ENCODE results near the gene CHST11. TPM values are rescaled to one million over a fixed set of nuclear protein-coding genes. Genes with fewer than 3 reads are reported as not detected.

CHST11 gene
- total and polyA plus RNA-seq, 4 donors: 15.0 to 25.5 (median 18.8) TPM

- no peaks in the 10 kb centered on the region for H3K9me3 ChIP-seq (ENCODE audit: control insufficient read depth, insufficient read depth, low read length)
- H3K36me3 ChIP-seq (ENCODE audit: control insufficient read depth, insufficient read depth, low read length): no peaks in the 10 kb centered on the region
- H3K4me3 ChIP-seq (ENCODE audit: low read depth, low read length): no peak overlapping the region
- 69% methylated on average over 12 of the region's 12 CpGs for WGBS (ENCODE audit: insufficient coverage)
- no peak overlapping the region for H3K27ac ChIP-seq (ENCODE audit: low read depth, low read length)
- H3K27me3 ChIP-seq (ENCODE audit: control insufficient read depth, insufficient read depth, low read length): no peaks in the 10 kb centered on the region
- no peak for DNase-seq (ENCODE audit: low read depth in 4 of 6, low spot score in 6 of 6)
- H3K4me1 ChIP-seq (ENCODE audit: control insufficient read depth, insufficient read depth, low read length): peaks cover 14% of the 10 kb centered on the region
Observed at GRCh38 chr12:104643819-104644669, 187.3 kb downstream of the CHST11 start.

GRCh38 chr12:104648756-104649155 lies 192.0 kb downstream of the CHST11 start:
- H3K4me1 ChIP-seq (ENCODE audit: control insufficient read depth, insufficient read depth, low read length): peaks cover 37% of the 10 kb centered on the region
- H3K27ac ChIP-seq (ENCODE audit: low read depth, low read length): no peak overlapping the region
- no peaks in the 10 kb centered on the region for H3K27me3 ChIP-seq (ENCODE audit: control insufficient read depth, insufficient read depth, low read length)
- no peaks in the 10 kb centered on the region for H3K9me3 ChIP-seq (ENCODE audit: control insufficient read depth, insufficient read depth, low read length)
- H3K36me3 ChIP-seq (ENCODE audit: control insufficient read depth, insufficient read depth, low read length): no peaks in the 10 kb centered on the region
- no peak for DNase-seq (ENCODE audit: low read depth in 4 of 6, low spot score in 6 of 6)
- no peak overlapping the region for H3K4me3 ChIP-seq (ENCODE audit: low read depth, low read length)
- 93% methylated on average over 3 of the region's 4 CpGs for WGBS (ENCODE audit: insufficient coverage)

GRCh38 chr12:104649217-104649824 lies 192.6 kb downstream of the CHST11 start:
- no CpG with 5 or more reads among the region's 2 CpGs for WGBS (ENCODE audit: insufficient coverage)
- peak in 1 of 6 donors; percentile 47 for DNase-seq (ENCODE audit: low read depth in 4 of 6, low spot score in 6 of 6)
- no peaks in the 10 kb centered on the region for H3K36me3 ChIP-seq (ENCODE audit: control insufficient read depth, insufficient read depth, low read length)
- H3K27me3 ChIP-seq (ENCODE audit: control insufficient read depth, insufficient read depth, low read length): no peaks in the 10 kb centered on the region
- H3K9me3 ChIP-seq (ENCODE audit: control insufficient read depth, insufficient read depth, low read length): no peaks in the 10 kb centered on the region
- H3K27ac ChIP-seq (ENCODE audit: low read depth, low read length): no peak overlapping the region
- H3K4me3 ChIP-seq (ENCODE audit: low read depth, low read length): no peak overlapping the region
- peaks cover 34% of the 10 kb centered on the region for H3K4me1 ChIP-seq (ENCODE audit: control insufficient read depth, insufficient read depth, low read length)

GRCh38 chr12:104649921-104650320 lies 193.2 kb downstream of the CHST11 start:
- Histone ChIP-seq H3K27ac (ENCODE audit: low read depth, low read length) (no peak overlapping the region), H3K36me3 (ENCODE audit: control insufficient read depth, insufficient read depth, low read length) (no peaks in the 10 kb centered on the region), H3K4me1 (ENCODE audit: control insufficient read depth, insufficient read depth, low read length) (peaks cover 33% of the 10 kb centered on the region), H3K9me3 (ENCODE audit: control insufficient read depth, insufficient read depth, low read length) (no peaks in the 10 kb centered on the region), H3K27me3 (ENCODE audit: control insufficient read depth, insufficient read depth, low read length) (no peaks in the 10 kb centered on the region), H3K4me3 (ENCODE audit: low read depth, low read length) (no peak overlapping the region)
- DNase-seq (ENCODE audit: low read depth in 4 of 6, low spot score in 6 of 6): no peak

GRCh38 chr12:104650541-104650940 lies 193.8 kb downstream of the CHST11 start:
- H3K27me3 ChIP-seq (ENCODE audit: control insufficient read depth, insufficient read depth, low read length): no peaks in the 10 kb centered on the region
- no peaks in the 10 kb centered on the region for H3K36me3 ChIP-seq (ENCODE audit: control insufficient read depth, insufficient read depth, low read length)
- no peaks in the 10 kb centered on the region for H3K9me3 ChIP-seq (ENCODE audit: control insufficient read depth, insufficient read depth, low read length)
- no peak overlapping the region for H3K27ac ChIP-seq (ENCODE audit: low read depth, low read length)
- 87% methylated on average over 4 of the region's 5 CpGs for WGBS (ENCODE audit: insufficient coverage)
- DNase-seq (ENCODE audit: low read depth in 4 of 6, low spot score in 6 of 6): no peak
- peaks cover 37% of the 10 kb centered on the region for H3K4me1 ChIP-seq (ENCODE audit: control insufficient read depth, insufficient read depth, low read length)
- H3K4me3 ChIP-seq (ENCODE audit: low read depth, low read length): no peak overlapping the region

- no peak overlapping the region for H3K27ac ChIP-seq (ENCODE audit: low read depth, low read length)
- no peaks in the 10 kb centered on the region for H3K27me3 ChIP-seq (ENCODE audit: control insufficient read depth, insufficient read depth, low read length)
- DNase-seq (ENCODE audit: low read depth in 4 of 6, low spot score in 6 of 6): no peak
- 66% methylated on average over 2 of the region's 7 CpGs for WGBS (ENCODE audit: insufficient coverage)
- H3K36me3 ChIP-seq (ENCODE audit: control insufficient read depth, insufficient read depth, low read length): no peaks in the 10 kb centered on the region
- peaks cover 42% of the 10 kb centered on the region for H3K4me1 ChIP-seq (ENCODE audit: control insufficient read depth, insufficient read depth, low read length)
- H3K9me3 ChIP-seq (ENCODE audit: control insufficient read depth, insufficient read depth, low read length): no peaks in the 10 kb centered on the region
- no peak overlapping the region for H3K4me3 ChIP-seq (ENCODE audit: low read depth, low read length)
Observed at GRCh38 chr12:104651811-104652210, 195.1 kb downstream of the CHST11 start.

GRCh38 chr12:104652358-104652757 lies 195.6 kb downstream of the CHST11 start:
- Histone ChIP-seq H3K9me3 (ENCODE audit: control insufficient read depth, insufficient read depth, low read length) (no peaks in the 10 kb centered on the region), H3K36me3 (ENCODE audit: control insufficient read depth, insufficient read depth, low read length) (no peaks in the 10 kb centered on the region), H3K4me1 (ENCODE audit: control insufficient read depth, insufficient read depth, low read length) (peaks cover 42% of the 10 kb centered on the region), H3K27ac (ENCODE audit: low read depth, low read length) (no peak overlapping the region), H3K27me3 (ENCODE audit: control insufficient read depth, insufficient read depth, low read length) (no peaks in the 10 kb centered on the region), H3K4me3 (ENCODE audit: low read depth, low read length) (no peak overlapping the region)
- 65% methylated on average over 3 of the region's 5 CpGs for WGBS (ENCODE audit: insufficient coverage)
- no peak for DNase-seq (ENCODE audit: low read depth in 4 of 6, low spot score in 6 of 6)

- DNase-seq (ENCODE audit: low read depth in 4 of 6, low spot score in 6 of 6): no peak
- Histone ChIP-seq H3K4me1 (ENCODE audit: control insufficient read depth, insufficient read depth, low read length) (peaks cover 47% of the 10 kb centered on the region), H3K27me3 (ENCODE audit: control insufficient read depth, insufficient read depth, low read length) (no peaks in the 10 kb centered on the region), H3K9me3 (ENCODE audit: control insufficient read depth, insufficient read depth, low read length) (no peaks in the 10 kb centered on the region), H3K36me3 (ENCODE audit: control insufficient read depth, insufficient read depth, low read length) (no peaks in the 10 kb centered on the region), H3K27ac (ENCODE audit: low read depth, low read length) (no peak overlapping the region), H3K4me3 (ENCODE audit: low read depth, low read length) (no peak overlapping the region)
- WGBS (ENCODE audit: insufficient coverage): 90% methylated on average over 3 of the region's 7 CpGs
Observed at GRCh38 chr12:104652910-104653309, 196.2 kb downstream of the CHST11 start.

- 91% methylated on average over 11 of the region's 12 CpGs for WGBS (ENCODE audit: insufficient coverage)
- Histone ChIP-seq H3K27me3 (ENCODE audit: control insufficient read depth, insufficient read depth, low read length) (no peaks in the 10 kb centered on the region), H3K27ac (ENCODE audit: low read depth, low read length) (no peak overlapping the region), H3K36me3 (ENCODE audit: control insufficient read depth, insufficient read depth, low read length) (no peaks in the 10 kb centered on the region), H3K9me3 (ENCODE audit: control insufficient read depth, insufficient read depth, low read length) (no peaks in the 10 kb centered on the region), H3K4me1 (ENCODE audit: control insufficient read depth, insufficient read depth, low read length) (peaks cover 47% of the 10 kb centered on the region), H3K4me3 (ENCODE audit: low read depth, low read length) (no peak overlapping the region)
- DNase-seq (ENCODE audit: low read depth in 4 of 6, low spot score in 6 of 6): no peak
Observed at GRCh38 chr12:104653730-104654664, 197.2 kb downstream of the CHST11 start.

Measured in spinal cord (tissue), 10 donors.